Astrocyte (in vitro differentiated cells and primary cell): ENCODE data around the gene TOR1A. TPM values are rescaled to one million over a fixed set of nuclear protein-coding genes. Genes with fewer than 3 reads are reported as not detected.
A peak's percentile ranks its signal among the peaks of the same experiment; 100 is the strongest.

Experiments
- DNase-seq: peaks from one replicate; pipeline ENCODE4 v3.0.0-alpha.2; 2010; ENCODE audit warnings: low read depth
- FAIRE-seq: peaks from 2 replicates; lab custom pipeline; 2011; peaks lifted over from hg19 to GRCh38; lab: Jason Lieb, UNC
- H2AFZ ChIP-seq: 2 replicates; pipeline ENCODE4 v1.6.0; 2012; ENCODE audit warnings: low read depth, low read length, inconsistent platforms
- H3K27ac ChIP-seq: 2 replicates; pipeline ENCODE4 v1.5.1; 2011; ENCODE audit warnings: low read depth, low read length, inconsistent platforms
- H3K27me3 ChIP-seq: 2 replicates; pipeline ENCODE4 v1.6.0; 2011; ENCODE audit warnings: low read length, inconsistent platforms; ENCODE audit not compliant: insufficient read depth
- H3K36me3 ChIP-seq: 2 replicates; pipeline ENCODE4 v1.5.1; 2011; ENCODE audit warnings: low read length, inconsistent platforms; ENCODE audit not compliant: insufficient read depth
- H3K4me1 ChIP-seq: 2 replicates; pipeline ENCODE4 v1.5.1; 2011; ENCODE audit warnings: low read length, inconsistent platforms; ENCODE audit not compliant: insufficient read depth
- H3K4me2 ChIP-seq: 2 replicates; pipeline ENCODE4 v1.6.0; 2012; ENCODE audit warnings: low read length, inconsistent platforms
- H3K4me3 ChIP-seq: 2 replicates; pipeline ENCODE4 v1.5.1; 2011; ENCODE audit warnings: low read depth, mild to moderate bottlenecking, low read length, inconsistent platforms; ENCODE audit not compliant: insufficient read depth
- H3K79me2 ChIP-seq: 2 replicates; pipeline ENCODE4 v1.6.0; 2012; ENCODE audit warnings: mild to moderate bottlenecking, low read length, inconsistent platforms; ENCODE audit not compliant: insufficient read depth
- H3K9ac ChIP-seq: 2 replicates; pipeline ENCODE4 v1.6.0; 2012; ENCODE audit warnings: mild to moderate bottlenecking, low read length, inconsistent platforms
- H3K9me3 ChIP-seq: 2 replicates; pipeline ENCODE4 v1.5.1; 2012; ENCODE audit warnings: low read depth, mild to moderate bottlenecking, low read length, inconsistent platforms; ENCODE audit not compliant: insufficient read depth
- H4K20me1 ChIP-seq: 2 replicates; pipeline ENCODE4 v1.6.0; 2012; ENCODE audit warnings: low read length, inconsistent platforms; ENCODE audit not compliant: insufficient read depth
- H3K27ac Mint-ChIP-seq: one replicate; pipeline ENCODE4 v1.8.0; 2021; ENCODE audit warnings: mild to moderate bottlenecking, mixed read lengths; ENCODE audit not compliant: unreplicated experiment
- H3K27me3 Mint-ChIP-seq: one replicate; pipeline ENCODE4 v1.8.0; 2021; ENCODE audit warnings: low read depth, mixed read lengths; ENCODE audit not compliant: unreplicated experiment
- H3K36me3 Mint-ChIP-seq: one replicate; pipeline ENCODE4 v1.8.0; 2021; ENCODE audit warnings: low read depth, mixed read lengths; ENCODE audit not compliant: unreplicated experiment
- H3K4me1 Mint-ChIP-seq: one replicate; pipeline ENCODE4 v1.8.0; 2021; ENCODE audit warnings: low read depth, mixed read lengths; ENCODE audit not compliant: unreplicated experiment
- H3K4me3 Mint-ChIP-seq: one replicate; pipeline ENCODE4 v1.8.0; 2021; ENCODE audit warnings: mild to moderate bottlenecking, moderate library complexity, mixed read lengths; ENCODE audit not compliant: unreplicated experiment
- H3K9me3 Mint-ChIP-seq: one replicate; pipeline ENCODE4 v1.8.0; 2021; ENCODE audit warnings: mild to moderate bottlenecking, mixed read lengths; ENCODE audit not compliant: unreplicated experiment
- EZH2 ChIP-seq: IDR thresholded peaks from 2 replicates; pipeline ENCODE4 v1.6.1; 2012; ENCODE audit warnings: mild to moderate bottlenecking, low read length, inconsistent platforms; ENCODE audit not compliant: insufficient read depth
- total RNA-seq: library from RNA; stranded (reverse); gene quantifications from 2 replicates; pipeline ENCODE4 v1.2.1, GENCODE V29; 2021
- TF ChIP-seq, protein P1 (sequence below): IDR thresholded peaks from 2 replicates; pipeline ENCODE4 v1.5.1; 2011; ENCODE audit warnings: low read depth, mild to moderate bottlenecking, inconsistent platforms, low read length, moderate library complexity; ENCODE audit not compliant: insufficient read depth

TOR1A gene
- total RNA-seq, 1 donor from 2014 or later, result 65.3 TPM

DNA sequence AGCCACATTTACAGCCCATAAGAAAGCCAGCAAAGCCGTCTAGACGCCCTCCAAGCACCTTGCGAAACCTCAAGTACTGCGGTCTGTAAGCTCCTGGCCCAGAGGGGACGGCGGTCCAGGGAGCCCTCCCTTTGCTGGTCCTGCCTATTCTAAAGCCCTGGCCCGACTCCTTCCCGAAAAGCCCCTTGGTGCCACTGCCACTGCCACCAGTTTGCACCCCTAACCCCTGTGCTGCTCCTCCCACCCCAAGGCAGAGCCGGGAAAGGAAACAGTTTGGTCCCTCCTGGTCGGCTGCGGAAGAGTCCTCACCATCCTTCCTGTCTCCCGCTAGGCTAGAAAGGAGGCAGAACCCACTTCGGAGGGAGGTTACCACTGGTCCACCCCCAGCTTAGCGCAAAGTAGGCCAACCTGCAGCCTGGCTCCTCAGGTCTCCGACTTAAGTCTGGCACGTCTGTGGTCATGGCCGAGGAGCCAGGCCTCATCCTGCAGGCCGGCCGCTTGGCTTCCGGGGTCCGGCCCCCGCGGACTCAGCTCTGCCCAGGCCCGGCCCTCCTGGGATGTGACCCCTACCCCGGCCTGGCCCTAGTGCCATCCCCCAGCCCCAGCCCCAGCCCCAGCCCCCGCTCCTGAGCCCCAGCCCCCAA lies 916 bp downstream of the TOR1A start:
- Histone ChIP-seq H2AFZ (peak overlapping the region; percentile 51), H3K27ac (peak overlapping the region; percentile 24)
- peak overlapping the region; percentile 81 for H3K27ac Mint-ChIP-seq

DNA sequence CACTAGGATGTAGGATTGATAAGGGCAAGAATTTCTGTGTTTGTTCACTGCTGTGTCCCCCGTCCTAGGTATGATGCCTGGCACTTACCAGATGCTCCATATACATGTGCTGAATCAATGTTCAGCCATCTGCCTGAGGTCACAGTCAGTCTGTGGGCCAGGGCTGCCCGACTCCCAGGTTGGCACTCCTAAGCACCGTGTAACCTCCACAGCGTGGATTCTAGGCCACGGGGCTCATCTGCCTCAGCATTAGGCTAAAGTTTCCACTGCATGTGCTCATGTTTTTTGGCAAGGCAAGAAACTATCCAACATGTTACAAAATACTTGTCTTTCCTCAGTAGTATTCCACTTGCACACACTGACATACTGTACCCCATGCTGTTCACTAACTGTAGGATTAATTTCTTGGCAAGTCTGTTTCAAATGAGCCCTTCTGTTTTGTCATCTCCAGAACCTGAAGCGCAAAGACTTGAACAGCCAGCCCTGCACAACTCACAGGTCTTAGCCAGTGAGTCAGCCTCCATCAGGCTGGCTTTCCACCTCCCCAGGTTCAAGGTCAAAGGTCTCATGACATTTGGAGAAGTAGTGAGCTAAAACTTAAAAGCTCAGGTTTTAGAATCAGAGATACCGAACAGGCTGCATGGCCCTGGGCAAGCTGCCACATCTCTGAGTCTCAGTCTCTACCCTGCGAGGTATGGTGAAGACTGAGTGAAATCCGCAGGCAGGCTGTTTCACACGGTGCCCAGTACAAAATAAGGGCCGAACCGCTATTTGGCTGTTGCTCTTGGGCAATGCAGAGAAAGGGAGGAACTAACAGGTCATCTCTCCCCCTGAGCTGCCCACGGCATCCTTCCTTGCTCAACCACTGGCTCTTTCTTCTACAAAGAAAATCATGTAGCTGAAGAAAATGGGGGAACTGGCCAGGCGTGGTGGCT lies 7.2 kb downstream of the TOR1A start:
- H3K4me1 ChIP-seq, result no peaks in the 10 kb centered on the region
- no peaks in the 10 kb centered on the region for H3K9me3 ChIP-seq
- no peaks in the 10 kb centered on the region for H3K9me3 Mint-ChIP-seq
- H3K27ac Mint-ChIP-seq, result no peak overlapping the region
- H3K9ac ChIP-seq, result no peak overlapping the region
- no peak for FAIRE-seq
- peaks cover 27% of the 10 kb centered on the region for H3K36me3 Mint-ChIP-seq
- DNase-seq, result no peak
- TF ChIP-seq EZH2, result no peak
- TF ChIP-seq, protein P1, sequence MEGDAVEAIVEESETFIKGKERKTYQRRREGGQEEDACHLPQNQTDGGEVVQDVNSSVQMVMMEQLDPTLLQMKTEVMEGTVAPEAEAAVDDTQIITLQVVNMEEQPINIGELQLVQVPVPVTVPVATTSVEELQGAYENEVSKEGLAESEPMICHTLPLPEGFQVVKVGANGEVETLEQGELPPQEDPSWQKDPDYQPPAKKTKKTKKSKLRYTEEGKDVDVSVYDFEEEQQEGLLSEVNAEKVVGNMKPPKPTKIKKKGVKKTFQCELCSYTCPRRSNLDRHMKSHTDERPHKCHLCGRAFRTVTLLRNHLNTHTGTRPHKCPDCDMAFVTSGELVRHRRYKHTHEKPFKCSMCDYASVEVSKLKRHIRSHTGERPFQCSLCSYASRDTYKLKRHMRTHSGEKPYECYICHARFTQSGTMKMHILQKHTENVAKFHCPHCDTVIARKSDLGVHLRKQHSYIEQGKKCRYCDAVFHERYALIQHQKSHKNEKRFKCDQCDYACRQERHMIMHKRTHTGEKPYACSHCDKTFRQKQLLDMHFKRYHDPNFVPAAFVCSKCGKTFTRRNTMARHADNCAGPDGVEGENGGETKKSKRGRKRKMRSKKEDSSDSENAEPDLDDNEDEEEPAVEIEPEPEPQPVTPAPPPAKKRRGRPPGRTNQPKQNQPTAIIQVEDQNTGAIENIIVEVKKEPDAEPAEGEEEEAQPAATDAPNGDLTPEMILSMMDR, result no peak
- H3K4me3 ChIP-seq, result no peak overlapping the region
- H3K4me2 ChIP-seq, result no peak overlapping the region
- H3K36me3 ChIP-seq, result peaks cover 22% of the 10 kb centered on the region
- H3K4me1 Mint-ChIP-seq, result peaks cover 8% of the 10 kb centered on the region
- H3K27me3 Mint-ChIP-seq, result no peaks in the 10 kb centered on the region
- no peak overlapping the region for H3K27ac ChIP-seq
- H2AFZ ChIP-seq, result no peak overlapping the region
- peak overlapping the region; percentile 22 for H3K4me3 Mint-ChIP-seq
- peaks cover 31% of the 10 kb centered on the region for H4K20me1 ChIP-seq
- H3K79me2 ChIP-seq, result peaks cover 21% of the 10 kb centered on the region
- H3K27me3 ChIP-seq, result no peaks in the 10 kb centered on the region

More for the DNA sequence above, 916 bp downstream of the TOR1A start:
- Histone ChIP-seq H3K4me3 (peak overlapping the region; percentile 64), H3K79me2 (peaks cover 35% of the 10 kb centered on the region), H3K27me3 (no peaks in the 10 kb centered on the region), H3K4me1 (peaks cover 7% of the 10 kb centered on the region), H3K9ac (peak overlapping the region; percentile 91), H4K20me1 (peaks cover 21% of the 10 kb centered on the region), H3K9me3 (no peaks in the 10 kb centered on the region), H3K36me3 (peaks cover 20% of the 10 kb centered on the region), H3K4me2 (peak overlapping the region; percentile 89)
- peaks cover 13% of the 10 kb centered on the region for H3K36me3 Mint-ChIP-seq
- H3K4me1 Mint-ChIP-seq, result peaks cover 6% of the 10 kb centered on the region
- H3K9me3 Mint-ChIP-seq, result no peaks in the 10 kb centered on the region
- FAIRE-seq (no peak), DNase-seq (peak; percentile 29)
- H3K27me3 Mint-ChIP-seq, result no peaks in the 10 kb centered on the region
- H3K4me3 Mint-ChIP-seq, result peak overlapping the region; percentile 89
- TF ChIP-seq, protein P1, result no peak
- TF ChIP-seq EZH2, result no peak
